ENCODE measurements around the gene THSD7B.
A peak's percentile ranks its signal among the peaks of the same experiment; 100 is the strongest.
"Not testable (repeated sequence)": the region's sequence is repeated elsewhere in the genome, so short reads cannot be mapped to it uniquely, and the experiment has no call there.

THSD7B gene

GRCh38 chr2:137444970-137445369, 679.6 kb downstream of the THSD7B start:
- DNase-seq = no peak

GRCh38 chr2:137449454-137449853, 684.1 kb downstream of the THSD7B start:
- DNase-seq = no peak

DNA sequence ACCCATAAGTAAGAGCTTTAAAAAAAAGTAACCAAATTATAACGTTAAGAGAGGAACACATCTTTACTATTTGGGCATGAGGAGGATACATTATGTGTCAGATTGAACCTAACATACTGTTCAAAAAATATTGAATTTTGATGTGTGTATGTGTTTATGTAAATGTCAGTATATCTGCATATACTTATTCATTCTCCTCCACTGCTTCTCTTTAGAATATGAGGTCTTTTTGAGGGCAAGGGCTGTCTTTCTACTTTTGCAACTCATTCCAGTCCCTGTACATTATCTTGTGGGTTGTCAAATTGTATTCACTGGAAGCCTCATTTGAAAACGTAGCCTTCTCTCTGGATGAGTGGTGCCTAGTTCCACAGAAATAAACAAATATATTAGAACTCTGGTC, 689.5 kb downstream of the THSD7B start:
- no peak for DNase-seq

GRCh38 chr2:137467246-137467862, 702.0 kb downstream of the THSD7B start:
- peak; percentile 20 for DNase-seq

DNA sequence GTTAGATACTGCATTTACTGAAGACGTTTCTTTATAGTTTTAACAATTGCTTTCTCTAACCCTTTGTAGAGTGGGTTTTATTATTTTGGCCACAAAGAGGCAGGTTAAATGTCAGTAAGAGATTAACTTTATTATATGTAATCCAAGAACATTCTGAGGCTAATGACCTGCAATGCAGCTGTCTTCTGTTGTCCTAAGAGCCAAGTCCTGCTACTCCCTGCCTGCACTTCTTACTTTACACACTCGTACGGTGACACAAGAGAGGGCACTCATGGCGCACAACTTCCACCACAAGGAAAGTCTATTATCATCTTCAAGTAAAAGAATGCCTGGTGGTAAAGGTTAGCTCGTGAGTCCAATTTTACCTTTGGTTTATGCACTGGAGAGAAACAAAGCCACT, 727.9 kb downstream of the THSD7B start:
- no peak for DNase-seq

DNA sequence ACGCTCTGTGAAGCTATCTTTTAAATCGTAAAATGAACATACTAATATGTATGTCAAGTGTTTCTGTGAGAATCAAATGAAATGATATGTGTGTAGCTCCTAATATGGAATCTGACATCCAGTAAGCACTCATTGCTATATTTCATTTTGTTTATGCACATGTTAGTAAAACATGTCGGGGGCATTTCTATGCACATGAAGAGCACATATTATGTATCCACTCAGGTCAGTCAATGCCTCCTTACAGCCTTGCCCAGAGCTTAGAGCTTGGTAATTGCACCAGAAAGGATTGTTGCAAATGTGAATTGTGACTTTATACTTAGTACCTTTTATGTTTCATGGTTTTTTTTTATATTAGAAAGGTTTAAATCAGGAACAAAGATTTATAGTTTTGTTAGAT, 735.3 kb downstream of the THSD7B start:
- no peak for DNase-seq

GRCh38 chr2:137507237-137507636, 741.9 kb downstream of the THSD7B start:
- no peak for DNase-seq

GRCh38 chr2:137508739-137509384, 743.5 kb downstream of the THSD7B start:
- no peak for DNase-seq

- DNase-seq = no peak
Observed at GRCh38 chr2:137511526-137511925, 746.2 kb downstream of the THSD7B start.

GRCh38 chr2:137521653-137522619, 756.6 kb downstream of the THSD7B start:
- no peak for DNase-seq

- DNase-seq = no peak
Observed at GRCh38 chr2:137522620-137523011, 757.3 kb downstream of the THSD7B start.

- DNase-seq = no peak
Observed at GRCh38 chr2:137523931-137524330, 758.6 kb downstream of the THSD7B start.

DNA sequence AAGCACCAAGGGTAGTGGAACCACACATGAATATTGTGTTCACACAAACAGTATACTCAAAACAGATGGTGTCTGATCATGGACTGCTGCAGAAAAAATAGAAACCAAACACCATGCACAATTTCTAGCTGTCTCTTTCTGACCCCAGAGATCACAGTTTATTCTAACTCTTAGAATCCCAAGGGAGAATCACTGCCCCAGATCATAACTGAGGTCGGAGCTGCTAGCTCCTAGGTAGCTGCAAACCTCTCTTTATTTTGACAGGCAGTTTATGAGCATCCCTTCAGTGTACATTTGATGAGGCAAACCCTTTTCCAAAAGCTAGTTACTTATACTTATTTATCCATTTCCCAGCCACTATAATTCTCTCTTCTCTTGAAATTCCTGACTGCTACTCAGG, 759.8 kb downstream of the THSD7B start:
- DNase-seq = no peak

- DNase-seq = no peak
Observed at GRCh38 chr2:137525641-137526190, 760.4 kb downstream of the THSD7B start.

GRCh38 chr2:137535897-137536296, 770.6 kb downstream of the THSD7B start:
- no peak for DNase-seq

DNA sequence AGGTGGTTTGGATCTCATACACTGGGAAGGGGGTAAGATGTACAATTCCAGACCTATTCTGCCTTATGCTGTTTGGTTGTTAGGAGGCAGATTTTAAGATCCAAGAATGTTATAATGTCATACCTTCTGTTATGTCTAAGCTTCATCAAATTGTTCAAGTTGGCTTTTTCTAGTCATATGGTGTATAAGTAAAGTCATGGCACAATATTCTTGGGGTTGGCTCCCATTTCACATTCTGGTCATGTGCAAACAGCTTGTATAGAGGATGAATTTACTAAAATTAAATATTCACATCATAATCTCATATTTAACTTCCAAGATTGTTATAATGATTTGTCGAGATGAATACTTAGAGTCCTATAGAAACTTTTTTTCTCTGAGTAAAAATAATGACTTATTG, 774.0 kb downstream of the THSD7B start:
- DNase-seq = no peak

- DNase-seq = no peak
Observed at GRCh38 chr2:137547842-137548241, 782.5 kb downstream of the THSD7B start.

- DNase-seq = no peak
Observed at GRCh38 chr2:137566387-137566786, 801.0 kb downstream of the THSD7B start.

DNA sequence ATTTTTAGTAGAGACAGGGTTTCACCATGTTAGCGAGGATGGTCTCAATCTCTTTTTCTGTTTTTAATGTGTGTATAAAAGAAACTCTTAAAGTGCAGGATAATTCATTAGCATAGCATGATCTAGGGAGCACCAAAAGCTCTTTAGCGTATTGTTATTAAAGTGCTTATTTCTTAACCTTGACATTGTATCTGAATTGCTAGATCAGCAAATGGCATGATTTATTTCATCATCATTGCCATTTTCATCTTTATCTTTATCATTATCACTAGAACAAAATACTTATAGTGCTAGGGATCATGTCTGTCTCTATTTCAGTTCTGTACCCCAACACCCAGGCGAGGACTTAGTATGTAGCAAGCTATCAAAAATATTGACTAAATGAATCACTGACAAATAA, 805.1 kb downstream of the THSD7B start:
- DNase-seq = no peak

GRCh38 chr2:137587834-137588233, 822.5 kb downstream of the THSD7B start:
- not testable (repeated sequence) for DNase-seq

- DNase-seq = not testable (repeated sequence)
Observed at GRCh38 chr2:137588578-137588977, 823.2 kb downstream of the THSD7B start.

GRCh38 chr2:137590102-137590501, 824.8 kb downstream of the THSD7B start:
- no peak for DNase-seq

DNA sequence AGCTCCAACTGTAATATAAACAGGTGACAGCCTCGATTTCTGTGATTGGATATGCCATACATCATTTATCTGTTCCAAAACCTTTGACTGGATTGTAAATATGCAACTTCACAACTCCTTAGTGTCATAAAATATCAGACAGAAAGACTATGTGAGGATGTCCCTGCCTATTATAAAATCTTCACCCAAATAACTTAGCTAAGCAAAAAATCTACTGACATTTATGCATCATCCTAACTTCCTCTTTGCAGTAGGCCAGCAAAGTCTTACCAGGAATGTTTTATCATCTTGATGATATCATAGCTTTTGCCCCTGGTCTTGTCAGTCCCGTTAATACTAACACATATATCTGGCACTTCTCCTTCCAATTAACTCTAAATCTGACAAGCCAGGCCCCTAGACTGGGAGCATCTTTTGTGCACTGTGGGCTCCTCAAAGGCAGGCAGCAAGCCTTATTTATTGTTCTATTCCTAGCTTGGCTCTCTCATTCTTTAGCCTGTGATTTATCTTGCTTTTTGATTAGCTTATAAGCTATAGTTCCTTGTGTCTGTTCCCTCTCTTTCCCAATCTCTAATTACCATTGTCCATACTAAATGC, 842.5 kb downstream of the THSD7B start:
- no peak for DNase-seq

Measured in MV-4-11 (cell line).